PFSK-1 (cell line): ENCODE measurements around the gene DRC3.

ENCODE experiments used
- FOXP2 ChIP-seq: optimal IDR thresholded peaks from 2 replicates; pipeline ENCODE3; 2011; ENCODE audit warnings: borderline replicate concordance, control low read depth, inconsistent platforms; ENCODE audit not compliant: insufficient read depth; ENCODE audit errors: extremely low read length, extremely low read depth
- POLR2AphosphoS5 ChIP-seq: IDR thresholded peaks from 2 replicates; pipeline ENCODE4 v1.6.1; 2012; ENCODE audit warnings: low read depth, mild to moderate bottlenecking, control low read depth, low read length, moderate library complexity
- REST ChIP-seq, 2 experiments: IDR thresholded peaks; 2 replicates each; pipeline versions ENCODE4 v1.6.1 to v1.8.0; 2011 to 2012; ENCODE audit warnings: low read depth in 2 of 2, low read length in 2 of 2, control low read depth in 1 of 2, inconsistent platforms in 1 of 2, mild to moderate bottlenecking in 1 of 2, moderate library complexity in 1 of 2; ENCODE audit not compliant: insufficient read depth in 1 of 2
- SIN3A ChIP-seq: IDR thresholded peaks from 2 replicates; pipeline ENCODE4 v1.6.1; 2012; ENCODE audit warnings: mild to moderate bottlenecking, low read length, moderate library complexity, borderline replicate concordance; ENCODE audit not compliant: insufficient read depth
- TAF1 ChIP-seq: IDR thresholded peaks from 2 replicates; pipeline ENCODE4 v1.6.1; 2012; ENCODE audit warnings: low read length, control low read depth, borderline replicate concordance; ENCODE audit not compliant: insufficient read depth

DRC3 gene

GRCh38 chr17:17998934-17999333, 26.3 kb downstream of the DRC3 start:
- TF ChIP-seq SIN3A (no peak), REST (IDR thresholded peaks at IDR 0.05; ENCODE audit: insufficient read depth in 1 of 2, low read depth in 2 of 2, low read length in 2 of 2) (0 out of 4 replicates have a peak, but pooled peaks of 1 of the 2 experiments have one; percentile 61)

GRCh38 chr17:17999364-18000029, 26.8 kb downstream of the DRC3 start:
- TF ChIP-seq SIN3A = no peak
- no peak for TF ChIP-seq FOXP2
- no peak for TF ChIP-seq REST (IDR thresholded peaks at IDR 0.05; ENCODE audit: insufficient read depth in 1 of 2, low read depth in 2 of 2, low read length in 2 of 2)
- TF ChIP-seq POLR2AphosphoS5 = no peak
- no peak for TF ChIP-seq TAF1

GRCh38 chr17:18000030-18000408, 27.4 kb downstream of the DRC3 start:
- no peak for TF ChIP-seq REST (IDR thresholded peaks at IDR 0.05; ENCODE audit: insufficient read depth in 1 of 2, low read depth in 2 of 2, low read length in 2 of 2)
- TF ChIP-seq SIN3A = no peak
- TF ChIP-seq TAF1 = no peak
- TF ChIP-seq POLR2AphosphoS5 = no peak
- no peak for TF ChIP-seq FOXP2

GRCh38 chr17:18002171-18002570, 29.5 kb downstream of the DRC3 start:
- TF ChIP-seq TAF1 (no peak), SIN3A (no peak), REST (IDR thresholded peaks at IDR 0.05; ENCODE audit: insufficient read depth in 1 of 2, low read depth in 2 of 2, low read length in 2 of 2) (no peak), POLR2AphosphoS5 (no peak), FOXP2 (no peak)

- no peak for TF ChIP-seq FOXP2
- no peak for TF ChIP-seq SIN3A
These were observed 31.7 kb downstream of the DRC3 start for GRCh38 chr17:18004345-18004744.
